AG10803 (cell line): ENCODE results near the gene USPL1.

Experiments
- DNase-seq: peaks from one replicate; pipeline ENCODE4 v3.0.0; 2010; ENCODE audit warnings: low read depth
- H3K4me3 ChIP-seq: 2 replicates; pipeline ENCODE4 v1.5.1; 2011; ENCODE audit warnings: mild to moderate bottlenecking, low read length, control low read depth
- TF ChIP-seq, protein P1 (sequence below): conservative IDR thresholded peaks from 2 replicates; pipeline ENCODE4 v1.5.1; 2011; ENCODE audit warnings: mild to moderate bottlenecking, low read length, control low read depth, inconsistent platforms

Gene USPL1

GRCh38 chr13:30656178-30656577 lies 38.5 kb downstream of the USPL1 start:
- H3K4me3 ChIP-seq, result no peak overlapping the region
- DNase-seq, result no peak
- TF ChIP-seq, protein P1, sequence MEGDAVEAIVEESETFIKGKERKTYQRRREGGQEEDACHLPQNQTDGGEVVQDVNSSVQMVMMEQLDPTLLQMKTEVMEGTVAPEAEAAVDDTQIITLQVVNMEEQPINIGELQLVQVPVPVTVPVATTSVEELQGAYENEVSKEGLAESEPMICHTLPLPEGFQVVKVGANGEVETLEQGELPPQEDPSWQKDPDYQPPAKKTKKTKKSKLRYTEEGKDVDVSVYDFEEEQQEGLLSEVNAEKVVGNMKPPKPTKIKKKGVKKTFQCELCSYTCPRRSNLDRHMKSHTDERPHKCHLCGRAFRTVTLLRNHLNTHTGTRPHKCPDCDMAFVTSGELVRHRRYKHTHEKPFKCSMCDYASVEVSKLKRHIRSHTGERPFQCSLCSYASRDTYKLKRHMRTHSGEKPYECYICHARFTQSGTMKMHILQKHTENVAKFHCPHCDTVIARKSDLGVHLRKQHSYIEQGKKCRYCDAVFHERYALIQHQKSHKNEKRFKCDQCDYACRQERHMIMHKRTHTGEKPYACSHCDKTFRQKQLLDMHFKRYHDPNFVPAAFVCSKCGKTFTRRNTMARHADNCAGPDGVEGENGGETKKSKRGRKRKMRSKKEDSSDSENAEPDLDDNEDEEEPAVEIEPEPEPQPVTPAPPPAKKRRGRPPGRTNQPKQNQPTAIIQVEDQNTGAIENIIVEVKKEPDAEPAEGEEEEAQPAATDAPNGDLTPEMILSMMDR, result no peak

GRCh38 chr13:30659980-30660379 lies 42.3 kb downstream of the USPL1 start:
- no peak overlapping the region for H3K4me3 ChIP-seq
- TF ChIP-seq, protein P1, result no peak
- DNase-seq, result no peak

GRCh38 chr13:30660796-30661195 lies 43.1 kb downstream of the USPL1 start:
- H3K4me3 ChIP-seq, result no peak overlapping the region
- DNase-seq, result no peak
- TF ChIP-seq, protein P1, result no peak

DNA sequence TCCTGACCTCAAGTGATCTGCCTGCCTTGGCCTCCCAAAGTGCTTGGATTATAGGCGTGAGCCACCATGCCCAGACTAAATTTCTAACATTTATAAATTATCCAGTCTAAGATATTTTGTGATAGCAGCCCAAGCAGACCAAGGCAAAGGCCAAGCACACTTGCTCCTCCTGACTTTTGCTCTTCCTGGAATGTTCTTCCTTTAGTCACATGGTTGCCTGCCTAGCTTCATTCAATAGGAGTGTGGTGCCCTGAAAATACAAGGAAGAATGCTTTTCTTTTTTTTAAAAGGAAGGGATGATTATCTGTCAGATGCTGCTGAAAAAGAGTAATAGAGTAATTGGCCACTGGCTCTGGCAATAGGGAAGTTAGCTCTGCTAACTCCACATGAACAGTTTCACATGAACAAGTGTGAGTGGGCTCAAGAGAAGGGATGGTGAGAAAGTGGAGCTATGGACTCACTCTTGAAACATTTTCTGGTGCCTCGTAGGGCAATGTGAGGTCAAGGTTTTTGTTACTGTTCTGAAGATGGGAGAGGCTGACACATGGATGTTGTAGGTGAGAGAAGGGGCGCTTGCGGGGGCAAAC lies 47.1 kb downstream of the USPL1 start:
- TF ChIP-seq, protein P1, result no peak
- no peak for DNase-seq
- H3K4me3 ChIP-seq, result no peak overlapping the region

DNA sequence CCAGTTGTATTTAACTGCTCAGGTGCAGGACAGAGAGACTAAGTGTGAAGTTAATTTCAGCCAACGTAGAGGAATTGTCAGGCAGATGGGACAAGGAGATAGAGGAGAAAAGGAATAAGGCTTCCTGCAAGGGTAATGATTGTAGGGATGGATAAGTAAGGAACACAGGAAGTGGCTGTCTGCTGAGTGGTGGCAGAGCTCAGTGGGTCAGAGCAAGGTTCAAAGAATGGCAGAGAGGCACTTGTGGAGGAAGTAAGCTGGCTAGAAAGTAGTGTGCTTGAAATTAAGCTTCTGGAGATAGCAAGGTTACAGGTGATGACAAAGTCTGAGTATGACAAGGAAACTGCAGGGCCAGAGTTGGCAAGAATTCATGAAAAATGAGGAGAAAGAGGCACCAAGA lies 47.9 kb downstream of the USPL1 start:
- no peak overlapping the region for H3K4me3 ChIP-seq
- DNase-seq, result no peak
- TF ChIP-seq, protein P1, result no peak

- TF ChIP-seq, protein P1, result no peak
- H3K4me3 ChIP-seq, result no peak overlapping the region
- no peak for DNase-seq
Measured at GRCh38 chr13:30666113-30666512, 48.4 kb downstream of the USPL1 start.

- TF ChIP-seq, protein P1, result no peak
- H3K4me3 ChIP-seq, result no peak overlapping the region
- DNase-seq, result no peak
Measured at GRCh38 chr13:30667014-30667413, 49.3 kb downstream of the USPL1 start.
